GM12878 (cell line): ENCODE results near the gene AK8.

Experiments
- ETV6 ChIP-seq, 2 experiments: fragments of 450-650 bp in 1 of 2; IDR thresholded peaks in 1 of 2; conservative IDR thresholded peaks in 1 of 2; 2 replicates each; pipeline ENCODE4 v1.6.1; 2014; ENCODE audit warnings: antibody characterized with exemption in 1 of 2, borderline replicate concordance in 1 of 2, low read depth in 1 of 2, mild to moderate bottlenecking in 1 of 2, moderate library complexity in 1 of 2
- EZH2 ChIP-seq: IDR thresholded peaks from 2 replicates; pipeline ENCODE4 v1.6.1; 2012; ENCODE audit warnings: low read depth, mild to moderate bottlenecking, control low read depth, inconsistent platforms, low read length, borderline replicate concordance; ENCODE audit not compliant: control insufficient read depth
- NBN ChIP-seq: fragments of 450-650 bp; IDR thresholded peaks from 2 replicates; pipeline ENCODE4 v1.6.1; 2016
- RCOR1 ChIP-seq: conservative IDR thresholded peaks from 2 replicates; pipeline ENCODE4 v1.6.1; 2012; ENCODE audit warnings: low read depth, low read length, improper control_type of control experiment
- SUZ12 ChIP-seq: fragments of 200-600 bp; sonication (generic); IDR thresholded peaks from one replicate; pipeline ENCODE4 v1.6.1; 2018; ENCODE audit warnings: antibody characterized with exemption, mild to moderate bottlenecking; ENCODE audit not compliant: unreplicated experiment

GRCh38 chr9:132763574-132763973, 114.5 kb downstream of the AK8 start:
- TF ChIP-seq ETV6 (conservative IDR thresholded peaks at IDR 0.05 in 1 of 2, IDR thresholded peaks at IDR 0.05 in 1 of 2; ENCODE audit: borderline replicate concordance in 1 of 2, low read depth in 1 of 2) (no peak), SUZ12 (no peak), NBN (no peak), RCOR1 (no peak), EZH2 (no peak)
